ENCODE data around the gene NAGS.
"Not testable (repeated sequence)": the region's sequence is repeated elsewhere in the genome, so short reads cannot be mapped to it uniquely, and the experiment has no call there.

NAGS gene

DNA sequence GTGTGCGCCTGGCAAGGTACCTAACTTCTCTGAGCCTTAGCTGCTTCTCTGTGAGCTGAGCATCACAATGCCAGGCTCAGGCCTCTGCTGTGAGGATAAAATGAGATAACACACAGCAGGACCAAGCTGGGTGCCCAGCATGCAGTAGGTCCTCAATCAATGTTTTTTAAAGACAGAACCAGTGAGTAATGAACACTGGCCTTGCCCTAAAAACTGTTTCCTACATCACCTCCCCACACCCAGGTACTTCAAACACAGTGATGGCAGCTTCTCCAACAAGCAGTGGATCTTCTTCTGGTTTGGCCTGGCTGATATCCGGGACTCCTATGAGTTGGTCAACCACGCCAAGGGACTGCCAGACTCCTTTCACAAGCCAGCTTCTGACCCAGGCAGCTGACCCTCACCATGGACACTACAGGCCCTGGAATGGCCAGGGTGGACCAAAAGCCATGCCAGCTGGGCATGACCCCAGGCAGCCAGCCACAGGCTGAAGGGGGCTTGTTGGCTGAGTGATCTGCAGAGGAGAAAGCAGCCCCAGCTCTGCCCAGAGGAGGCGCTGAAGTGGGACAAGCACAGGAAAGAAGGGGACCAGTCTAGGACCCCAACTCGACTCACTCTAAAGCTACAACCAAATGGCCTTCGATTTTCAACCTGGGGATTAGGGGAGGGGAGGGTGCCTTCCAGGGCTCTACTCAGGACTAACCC lies 3.9 kb downstream of the NAGS start:
- DNase-seq: no peak

DNA sequence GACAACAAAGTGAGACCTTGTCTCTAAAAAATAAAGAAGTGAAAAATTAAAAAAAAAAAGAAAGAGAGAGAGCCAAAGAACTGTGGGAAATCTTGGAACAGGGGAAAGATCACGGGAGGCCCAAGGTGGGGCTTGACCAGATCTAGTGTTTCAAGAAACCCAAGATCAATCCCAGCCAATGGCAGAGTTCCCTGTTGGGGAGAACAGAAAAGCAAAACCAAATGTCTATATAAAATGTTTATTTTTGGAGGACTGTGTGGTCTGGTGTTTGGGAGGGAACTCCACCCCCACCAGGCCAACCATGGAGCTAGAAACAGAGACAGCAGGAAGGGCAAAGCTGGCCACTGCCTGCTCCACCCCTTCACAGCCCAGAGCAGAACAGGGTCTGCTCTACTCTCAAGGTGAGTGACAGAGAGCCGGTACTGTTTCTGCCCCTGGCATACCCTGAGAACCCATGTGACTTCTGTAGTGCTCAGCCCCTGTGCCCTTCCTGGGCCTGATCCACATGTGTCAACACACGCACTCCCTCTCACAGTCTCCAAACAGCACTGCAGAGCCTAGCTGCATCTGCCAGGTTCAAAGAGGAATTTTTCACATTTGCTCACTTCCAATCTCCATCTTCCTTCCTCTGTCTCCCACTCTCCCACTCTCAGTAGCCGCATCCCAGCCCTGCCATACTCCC lies 6.7 kb downstream of the NAGS start:
- DNase-seq: no peak

DNA sequence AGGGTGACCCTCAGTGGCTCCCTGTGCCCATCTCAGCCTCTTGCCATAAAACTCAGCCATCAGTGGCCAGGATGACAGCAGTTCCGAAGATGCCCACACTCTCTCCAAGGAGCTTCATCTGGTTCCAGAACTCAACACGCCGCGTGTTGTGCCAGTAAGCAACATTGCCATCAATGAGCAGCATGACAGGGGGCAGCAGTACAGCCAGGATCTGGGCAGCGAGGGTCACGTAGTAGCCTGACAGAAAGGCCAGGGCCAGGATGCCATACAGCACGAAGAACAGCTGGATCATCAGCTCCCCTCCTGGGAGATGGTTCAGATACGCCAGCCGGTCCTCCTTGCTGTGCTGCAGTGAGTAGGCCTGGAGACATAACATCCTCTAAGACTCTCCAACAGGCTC lies 7.5 kb downstream of the NAGS start:
- no peak for DNase-seq

DNA sequence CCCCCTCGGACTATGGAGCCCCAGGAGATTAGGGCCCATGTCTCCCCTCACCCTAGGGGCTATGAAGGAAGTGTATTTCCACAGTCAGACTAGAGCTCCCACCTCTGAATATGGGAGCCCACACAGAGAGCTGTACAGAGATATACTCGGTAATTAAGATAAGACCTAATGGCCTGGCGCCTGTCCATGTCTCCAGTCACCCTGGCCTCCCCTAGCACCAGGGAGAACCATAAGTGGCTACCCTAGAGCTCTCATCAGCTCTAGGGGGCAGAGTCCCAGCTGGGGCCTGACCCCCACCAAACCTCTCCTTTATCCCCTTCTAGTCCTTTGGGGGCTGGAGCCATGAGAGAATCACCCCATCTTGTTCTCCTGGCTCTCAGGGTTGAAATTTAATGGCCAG lies 8.0 kb downstream of the NAGS start:
- DNase-seq: no peak

DNA sequence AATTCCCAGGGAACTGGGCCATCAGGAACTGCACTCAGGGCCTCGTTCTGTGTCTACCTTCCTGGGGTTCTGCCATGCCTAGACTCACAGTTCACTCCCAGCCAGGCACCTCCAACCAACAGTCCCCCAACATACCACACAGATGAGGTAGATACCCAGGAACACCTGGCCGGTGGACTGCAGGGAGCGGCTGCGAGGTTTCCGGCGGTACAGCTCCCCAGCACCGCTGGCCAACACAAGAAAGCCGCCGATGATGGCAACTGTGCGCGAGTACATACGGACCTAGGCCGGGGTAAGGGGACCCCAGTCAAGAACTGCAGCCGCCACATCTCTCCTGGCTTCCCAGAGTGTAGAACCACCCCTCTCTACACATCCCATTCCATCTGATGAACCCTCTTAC lies 8.5 kb downstream of the NAGS start:
- no peak for DNase-seq

DNA sequence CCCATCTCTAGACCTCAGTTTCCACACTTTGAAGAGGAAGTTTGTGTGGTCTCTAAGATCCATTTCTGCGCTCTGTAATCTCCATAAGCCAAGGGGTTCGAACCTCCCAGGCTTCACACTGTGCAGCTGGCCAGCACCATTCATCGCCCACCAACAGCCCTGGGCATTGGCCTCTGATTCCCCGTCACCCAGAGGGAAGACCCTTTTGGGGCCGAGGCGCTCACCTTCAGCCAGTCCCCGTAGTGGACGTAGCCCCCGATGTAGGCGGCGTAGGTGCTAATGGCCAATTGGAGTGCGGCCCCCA lies 9.7 kb downstream of the NAGS start:
- no peak for DNase-seq

DNA sequence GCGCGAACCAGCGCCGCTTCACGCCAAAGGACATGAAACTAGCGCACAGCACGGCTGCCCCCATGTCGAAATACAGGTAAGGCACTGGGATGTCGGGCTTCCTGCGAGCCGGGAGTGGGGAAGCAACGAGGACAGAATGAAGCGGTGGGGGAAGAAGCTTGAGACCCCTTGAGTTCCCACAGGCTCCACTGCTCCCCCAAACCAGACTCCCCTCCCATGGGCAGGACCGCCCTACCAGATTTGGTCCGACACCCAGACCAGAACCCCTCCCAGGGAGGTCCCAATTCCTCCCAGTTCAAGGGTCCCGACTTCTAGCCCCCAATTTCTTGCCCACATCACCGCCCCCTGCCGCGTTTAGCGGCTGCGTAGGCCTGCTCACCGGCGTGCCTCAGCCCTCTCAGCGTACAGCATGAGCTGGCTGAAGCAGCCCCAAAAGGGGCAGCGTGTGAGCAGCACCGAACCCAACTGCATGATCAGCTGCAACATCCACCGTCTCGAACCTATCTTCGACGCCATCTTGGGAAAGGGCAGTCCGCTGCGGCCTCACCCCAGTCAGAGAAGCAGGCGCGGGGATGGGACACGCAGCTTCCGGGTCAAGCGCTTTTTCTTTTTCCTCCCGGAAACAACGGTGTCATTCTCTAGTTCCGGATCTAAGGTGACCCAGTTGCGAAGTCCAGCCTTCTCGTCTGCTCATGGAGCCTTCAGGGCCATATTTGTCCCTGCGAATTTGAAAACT lies 10.2 kb downstream of the NAGS start, which contains the start of gene TMEM101:
Gene TMEM101, minus strand, starts transcription at position 527 of the 736 bp plus-strand sequence. Its CDS starts 11 bp downstream, at position 516.
- DNase-seq: peak; percentile 82

- not testable (repeated sequence) for DNase-seq
These were observed 16.8 kb downstream of the NAGS start for GRCh38 chr17:44021227-44021626.

DNA sequence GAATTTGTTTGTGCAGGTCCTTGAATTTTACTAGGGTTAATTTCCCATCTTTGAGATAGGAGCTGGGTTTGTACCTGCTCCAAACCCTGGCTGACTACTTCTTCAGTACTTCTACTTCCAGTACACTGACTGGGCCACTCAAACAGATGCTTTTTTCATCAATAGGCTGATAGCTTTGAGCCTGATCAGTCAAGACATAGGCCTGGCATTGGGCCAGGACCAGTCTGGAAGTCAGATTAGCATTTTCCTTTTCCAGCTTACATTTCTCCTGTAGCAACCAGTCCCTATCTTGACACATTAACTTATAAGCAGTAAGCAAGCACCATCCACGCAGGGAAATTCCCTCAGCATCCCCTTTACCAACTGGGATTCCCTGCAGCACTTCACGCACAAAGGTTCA lies 17.8 kb downstream of the NAGS start:
- no peak for DNase-seq

DNA sequence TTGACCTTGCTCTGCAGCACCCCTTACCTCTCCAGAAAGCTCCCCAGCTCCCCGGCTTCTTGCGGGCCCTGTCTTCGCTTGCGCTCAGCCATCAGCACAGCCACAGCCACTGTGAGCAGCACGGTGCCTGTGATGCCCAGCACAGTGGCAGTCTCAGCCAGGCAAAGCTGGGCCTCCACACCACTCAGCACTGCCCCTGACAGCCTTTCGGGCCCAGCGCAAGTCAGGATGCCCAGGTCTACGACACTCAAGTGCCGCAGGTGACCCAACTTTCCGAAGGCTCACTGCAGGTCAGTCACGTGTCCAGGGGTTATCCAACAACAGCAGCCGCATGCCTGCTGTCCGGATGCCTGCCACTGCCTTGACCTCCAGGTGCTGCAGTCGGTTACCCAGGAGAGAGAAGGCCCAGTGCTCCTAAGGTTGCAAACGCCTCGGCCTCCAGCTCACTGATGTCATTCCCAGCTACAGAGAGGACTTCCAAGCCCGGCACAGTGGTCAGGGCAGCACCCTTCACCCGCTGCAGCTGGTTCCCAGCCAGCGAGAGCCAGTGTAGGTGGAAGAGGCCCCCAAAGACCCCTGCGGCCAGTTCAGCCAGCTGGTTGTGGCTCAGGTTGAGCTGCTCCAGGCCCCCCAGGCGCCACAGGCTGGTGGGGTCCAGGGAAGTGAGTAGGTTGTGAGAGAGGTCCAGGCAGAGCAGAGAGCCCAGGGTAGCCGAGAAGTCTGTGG lies 19.3 kb downstream of the NAGS start:
- no peak for DNase-seq

- peak; percentile 94 for DNase-seq
These were observed 19.8 kb downstream of the NAGS start for GRCh38 chr17:44024271-44024663.

DNA sequence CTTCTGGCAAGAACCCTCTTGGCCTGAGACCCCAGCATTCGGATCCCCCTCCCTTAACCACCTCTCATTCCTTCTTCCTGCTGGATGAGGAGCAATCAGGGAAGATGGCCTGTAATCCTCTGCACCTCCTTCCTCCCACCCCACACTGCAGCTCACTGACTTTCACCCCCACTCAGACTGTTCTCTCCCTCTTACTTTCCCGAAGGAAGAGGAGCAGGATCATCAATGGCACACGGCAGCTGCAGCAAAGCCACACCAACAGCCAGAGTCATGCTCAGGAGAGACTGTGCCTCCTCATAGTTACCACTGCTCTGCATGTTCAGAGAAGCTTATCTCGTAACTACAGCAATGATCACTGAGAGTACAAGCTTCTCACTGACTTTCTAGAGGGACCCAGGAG lies 20.4 kb downstream of the NAGS start:
- DNase-seq: no peak

DNA sequence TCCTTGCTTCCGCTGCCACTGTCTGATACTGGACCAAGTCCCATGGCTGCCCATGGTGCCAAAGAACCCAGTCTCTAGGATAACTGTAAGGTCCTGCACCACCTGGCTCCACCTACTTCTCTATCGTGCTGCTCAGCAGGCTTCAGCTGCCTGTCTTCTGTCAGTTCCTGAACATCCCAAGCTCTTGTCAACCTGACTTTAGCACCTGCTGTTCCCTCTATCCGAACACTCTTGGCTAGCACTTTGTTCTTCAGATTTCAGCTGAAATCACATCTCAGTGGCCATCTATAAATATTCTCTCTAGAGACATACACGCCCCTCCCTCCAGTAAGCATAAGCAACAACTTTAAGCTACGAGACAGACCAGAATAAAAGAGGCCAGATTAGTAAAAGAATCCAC lies 25.3 kb downstream of the NAGS start:
- DNase-seq: no peak

DNA sequence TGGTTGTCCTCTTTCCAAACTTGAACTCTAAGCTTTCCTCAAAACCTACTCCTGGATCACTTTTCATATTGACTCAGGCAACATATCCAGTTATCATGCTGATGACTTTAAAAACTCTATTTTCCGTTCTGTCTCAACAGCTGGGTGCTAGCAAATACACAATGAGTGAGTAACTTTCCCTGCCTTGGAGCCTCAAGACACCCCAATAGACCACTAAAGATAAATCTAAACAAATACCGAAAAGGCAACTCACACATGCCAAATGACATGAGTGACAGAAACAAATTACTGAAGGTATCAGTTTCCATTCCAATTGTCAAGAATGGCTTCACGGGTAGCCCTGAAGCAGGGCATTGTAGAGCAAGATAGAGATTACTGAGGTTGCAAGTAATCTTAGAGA lies 26.1 kb downstream of the NAGS start:
- DNase-seq: no peak

DNA sequence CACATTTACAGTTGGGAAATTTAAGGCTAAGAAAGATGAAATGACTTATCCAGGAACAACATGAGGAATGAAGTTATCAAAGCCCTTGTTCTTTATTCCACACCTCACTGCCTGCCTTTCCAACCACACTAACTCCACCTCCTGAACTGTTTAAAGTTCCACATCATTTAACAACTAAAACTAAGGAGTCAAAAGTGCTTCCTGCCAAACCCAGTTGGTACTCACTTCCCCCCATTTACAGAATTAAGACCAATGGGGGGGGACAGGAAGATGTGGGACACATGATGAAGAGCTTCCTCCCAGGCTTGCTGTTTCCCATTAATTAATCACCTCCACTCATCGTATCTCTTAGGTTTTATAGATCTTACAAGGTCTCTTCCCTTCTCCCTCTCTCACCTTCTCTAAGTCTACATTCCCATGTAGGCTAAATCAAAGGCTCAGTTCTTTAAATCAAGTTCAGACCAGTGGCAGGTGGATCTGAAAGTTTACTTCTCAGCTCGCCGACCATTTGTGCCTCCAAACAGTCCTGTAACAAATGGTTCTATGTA lies 29.5 kb downstream of the NAGS start:
- no peak for DNase-seq

GRCh38 chr17:44034688-44035087 lies 30.3 kb downstream of the NAGS start:
- not testable (repeated sequence) for DNase-seq

DNA sequence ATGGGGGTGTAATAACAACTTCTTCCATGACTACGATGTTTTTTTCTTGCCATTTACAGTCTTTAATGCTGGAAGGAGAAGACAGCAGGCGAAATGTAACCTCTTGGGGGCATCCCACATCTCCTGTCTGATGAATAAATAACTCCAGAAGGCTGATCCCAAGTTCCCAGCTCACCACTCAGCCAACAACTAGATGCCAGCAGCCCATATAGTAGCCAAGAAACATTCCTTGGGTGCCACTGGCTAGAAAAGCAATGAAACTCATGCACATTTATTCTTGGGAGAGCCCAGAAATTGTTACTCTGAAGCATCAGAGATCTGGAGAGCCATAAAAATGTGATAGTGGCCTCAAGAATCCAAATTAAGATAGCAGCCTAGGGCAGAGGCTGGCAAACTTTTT lies 33.0 kb downstream of the NAGS start:
- no peak for DNase-seq

DNA sequence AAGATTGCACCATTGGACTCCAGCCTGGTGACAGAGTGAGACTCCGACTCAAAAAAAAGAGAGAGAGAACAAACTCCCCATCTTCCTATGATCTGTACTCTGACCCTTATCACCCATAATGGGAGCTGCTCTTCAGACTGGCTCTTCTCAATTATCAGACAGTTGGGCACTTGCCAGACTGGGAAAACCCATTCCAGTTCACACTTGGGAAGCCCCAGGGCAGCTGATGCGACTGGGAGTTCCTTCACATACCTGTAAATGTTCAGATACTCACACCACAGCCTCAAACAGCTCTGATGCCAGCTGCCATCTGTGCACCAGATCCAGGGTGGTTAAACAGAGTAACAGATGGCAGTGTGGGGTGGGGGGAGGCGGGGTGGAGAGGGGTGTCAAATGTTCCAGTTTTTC lies 34.2 kb downstream of the NAGS start:
- peak; percentile 92 for DNase-seq

- DNase-seq: no peak
These were observed 35.6 kb downstream of the NAGS start for GRCh38 chr17:44039829-44040635.

GRCh38 chr17:44043272-44043696 lies 38.9 kb downstream of the NAGS start:
- no peak for DNase-seq

DNA sequence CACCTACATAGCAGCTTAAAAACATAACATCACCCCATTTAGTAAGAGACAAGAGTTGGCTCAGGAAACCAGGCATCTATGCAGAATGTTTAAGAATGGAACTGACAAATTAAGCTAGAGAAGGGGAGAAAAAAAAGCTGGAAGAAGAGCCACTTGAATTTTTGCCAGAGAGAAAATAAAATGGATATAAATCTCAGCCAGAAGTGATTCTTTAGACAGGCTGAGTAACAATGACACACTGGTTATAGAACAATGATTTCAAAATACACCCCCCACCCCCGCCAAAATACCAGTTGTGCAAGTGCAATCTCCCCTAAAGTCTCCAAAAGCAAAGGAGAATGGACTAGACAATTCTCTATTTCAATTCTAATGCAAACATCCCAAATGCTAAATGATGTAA lies 39.6 kb downstream of the NAGS start:
- no peak for DNase-seq

- DNase-seq: no peak
These were observed 41.1 kb downstream of the NAGS start for GRCh38 chr17:44045486-44045885.

Data from NCI-H2171 (cell line).